HG03571 (cell line): ENCODE measurements around the gene PXMP2.
"Not testable (repeated sequence)": the region's sequence is repeated elsewhere in the genome, so short reads cannot be mapped to it uniquely, and the experiment has no call there.

Experiments
- ATAC-seq: cut with Tn5 transposase; IDR thresholded peaks from one replicate; pipeline ENCODE4 v1.9.1; 2021; ENCODE audit not compliant: unreplicated experiment

PXMP2 gene

GRCh38 chr12:132692030-132692429 is 4.6 kb downstream of the PXMP2 start:
- not testable (repeated sequence) for ATAC-seq

- not testable (repeated sequence) for ATAC-seq
Observed at GRCh38 chr12:132694888-132695287, 7.5 kb downstream of the PXMP2 start.

- no peak for ATAC-seq
Observed at GRCh38 chr12:132695431-132695830, 8.0 kb downstream of the PXMP2 start.

- ATAC-seq = no peak
Observed at GRCh38 chr12:132698341-132698740, 11.0 kb downstream of the PXMP2 start.

GRCh38 chr12:132700212-132700822 is 12.9 kb downstream of the PXMP2 start:
- ATAC-seq = no peak

- no peak for ATAC-seq
Observed at GRCh38 chr12:132702640-132703039, 15.3 kb downstream of the PXMP2 start.

GRCh38 chr12:132703641-132704040 is 16.3 kb downstream of the PXMP2 start:
- ATAC-seq = no peak

- no peak for ATAC-seq
Observed at GRCh38 chr12:132707241-132707640, 19.9 kb downstream of the PXMP2 start.

- ATAC-seq = no peak
Observed at GRCh38 chr12:132708150-132708549, 20.8 kb downstream of the PXMP2 start.

- ATAC-seq = peak; percentile 21
Observed at GRCh38 chr12:132710043-132710404, 22.6 kb downstream of the PXMP2 start.

GRCh38 chr12:132710405-132711079 is 23.2 kb downstream of the PXMP2 start, which contains the start of gene PGAM5:
PGAM5 (plus strand) TSS chr12:132710842; CDS start chr12:132710877, 35 bp downstream.
- peak; percentile 90 for ATAC-seq

- peak; percentile 25 for ATAC-seq
Observed at GRCh38 chr12:132711080-132711843, 23.9 kb downstream of the PXMP2 start.

- ATAC-seq = no peak
Observed at GRCh38 chr12:132713123-132713522, 25.7 kb downstream of the PXMP2 start.

GRCh38 chr12:132715874-132716273 is 28.5 kb downstream of the PXMP2 start:
- ATAC-seq = no peak

- ATAC-seq = no peak
Observed at GRCh38 chr12:132716356-132716755, 29.0 kb downstream of the PXMP2 start.

- no peak for ATAC-seq
Observed at GRCh38 chr12:132717011-132717410, 29.6 kb downstream of the PXMP2 start.

- ATAC-seq = no peak
Observed at GRCh38 chr12:132717531-132718387, 30.4 kb downstream of the PXMP2 start.

- no peak for ATAC-seq
Observed at GRCh38 chr12:132718644-132719043, 31.3 kb downstream of the PXMP2 start.

GRCh38 chr12:132719141-132719953 is 32.0 kb downstream of the PXMP2 start:
- no peak for ATAC-seq

GRCh38 chr12:132719954-132720324 is 32.6 kb downstream of the PXMP2 start:
- ATAC-seq = no peak
